Trophoblast cell (in vitro differentiated cells and primary cell): ENCODE measurements around the gene PCNP.

ENCODE experiments used
- DNase-seq, 2 donors: peaks; one replicate each; pipeline ENCODE4 v3.0.0-alpha.2; 2016
- H2AFZ ChIP-seq: 2 replicates; pipeline ENCODE4 v1.6.1; 2013; ENCODE audit warnings: low read length, moderate library complexity, mild to moderate bottlenecking; ENCODE audit not compliant: insufficient read depth, poor library complexity
- H2AK5ac ChIP-seq: 2 replicates; pipeline ENCODE4 v1.6.1; 2013; ENCODE audit warnings: mild to moderate bottlenecking, low read length
- H2BK120ac ChIP-seq: 2 replicates; pipeline ENCODE4 v1.6.1; 2013; ENCODE audit warnings: low read length, mild to moderate bottlenecking, moderate library complexity; ENCODE audit not compliant: insufficient read depth, poor library complexity
- H2BK12ac ChIP-seq: 2 replicates; pipeline ENCODE4 v1.6.1; 2013; ENCODE audit warnings: mild to moderate bottlenecking, low read length, moderate library complexity
- H2BK5ac ChIP-seq: 2 replicates; pipeline ENCODE4 v1.6.1; 2013; ENCODE audit warnings: low read length, low read depth, moderate library complexity, mild to moderate bottlenecking; ENCODE audit not compliant: poor library complexity
- H3K14ac ChIP-seq: 2 replicates; pipeline ENCODE4 v1.6.1; 2013; ENCODE audit warnings: mild to moderate bottlenecking, low read length
- H3K18ac ChIP-seq: 2 replicates; pipeline ENCODE4 v1.6.1; 2013; ENCODE audit warnings: mild to moderate bottlenecking, low read length
- H3K23ac ChIP-seq: 2 replicates; pipeline ENCODE4 v1.6.1; 2013; ENCODE audit warnings: low read length
- H3K27ac ChIP-seq: 2 replicates; pipeline ENCODE4 v1.5.1; 2013; ENCODE audit warnings: low read depth, mild to moderate bottlenecking, inconsistent platforms, low read length, moderate library complexity
- H3K27me3 ChIP-seq: 2 replicates; pipeline ENCODE4 v1.6.1; 2013; ENCODE audit warnings: inconsistent platforms, mild to moderate bottlenecking, low read length, moderate library complexity; ENCODE audit not compliant: insufficient read depth
- H3K36me3 ChIP-seq, 2 experiments: 1 replicate in 1 of 2; 2 replicates in 1 of 2; pipeline ENCODE4 v1.6.1; 2013; ENCODE audit warnings: low read length in 2 of 2, mild to moderate bottlenecking in 2 of 2, moderate library complexity in 1 of 2; ENCODE audit not compliant: insufficient read depth in 2 of 2, control insufficient read depth in 1 of 2
- H3K4ac ChIP-seq: 2 replicates; pipeline ENCODE4 v1.6.1; 2013; ENCODE audit warnings: low read depth, mild to moderate bottlenecking, low read length, moderate library complexity
- H3K4me1 ChIP-seq, 2 experiments: 1 replicate in 1 of 2; 2 replicates in 1 of 2; pipeline ENCODE4 v1.6.1; 2013; ENCODE audit warnings: low read length in 2 of 2, mild to moderate bottlenecking in 2 of 2, moderate library complexity in 1 of 2; ENCODE audit not compliant: insufficient read depth in 2 of 2, control insufficient read depth in 1 of 2
- H3K4me2 ChIP-seq: 2 replicates; pipeline ENCODE4 v1.6.1; 2013; ENCODE audit warnings: inconsistent platforms, mild to moderate bottlenecking, low read length, moderate library complexity
- H3K4me3 ChIP-seq: 2 replicates; pipeline ENCODE4 v1.5.1; 2013; ENCODE audit warnings: mild to moderate bottlenecking, low read depth, low read length, inconsistent platforms
- H3K79me1 ChIP-seq: one replicate; pipeline ENCODE4 v1.6.1; 2013; ENCODE audit warnings: low read length
- H3K79me2 ChIP-seq: 2 replicates; pipeline ENCODE4 v1.6.1; 2013; ENCODE audit warnings: low read length, mild to moderate bottlenecking; ENCODE audit not compliant: control insufficient read depth, insufficient read depth, poor library complexity
- H3K9ac ChIP-seq: 2 replicates; pipeline ENCODE4 v1.6.1; 2013; ENCODE audit warnings: mild to moderate bottlenecking, low read length
- H3K9me3 ChIP-seq: 2 replicates; pipeline ENCODE4 v1.6.1; 2013; ENCODE audit warnings: low read depth, mild to moderate bottlenecking, control low read depth, inconsistent platforms, low read length; ENCODE audit not compliant: insufficient read depth
- H4K12ac ChIP-seq: 2 replicates; pipeline ENCODE4 v1.6.1; 2013; ENCODE audit warnings: low read depth, mild to moderate bottlenecking, low read length, moderate library complexity
- H4K8ac ChIP-seq: 2 replicates; pipeline ENCODE4 v1.6.1; 2013; ENCODE audit warnings: low read depth, mild to moderate bottlenecking, low read length, moderate library complexity
- H4K91ac ChIP-seq: one replicate; pipeline ENCODE4 v1.6.1; 2013; ENCODE audit warnings: low read depth, mild to moderate bottlenecking, low read length, moderate library complexity
- WGBS: extraction: QIAGEN DNeasy Blood & Tissue Kit; methylation state at CpG from one replicate; pipeline ENCODE4 v1.1.7; 2013; ENCODE audit warnings: missing lambda C conversion rate; ENCODE audit not compliant: insufficient read length, insufficient coverage; ENCODE audit errors: extremely low coverage; 5-methylcytosine and 5-hydroxymethylcytosine counted together

The PCNP gene

GRCh38 chr3:101618726-101619125, 44.7 kb downstream of the PCNP start:
- Histone ChIP-seq H3K9me3 (no peaks in the 10 kb centered on the region), H3K4me1 (no peaks in the 10 kb centered on the region), H3K14ac (no peak overlapping the region), H3K4ac (no peak overlapping the region), H3K27ac (no peak overlapping the region), H4K12ac (no peak overlapping the region), H3K79me1 (no peaks in the 10 kb centered on the region), H2BK12ac (no peak overlapping the region), H3K27me3 (no peaks in the 10 kb centered on the region), H2BK5ac (no peak overlapping the region), H3K18ac (no peak overlapping the region), H4K8ac (no peak overlapping the region), H2BK120ac (no peak overlapping the region), H3K23ac (no peak overlapping the region), H3K4me3 (no peak overlapping the region), H2AFZ (no peak overlapping the region), H4K91ac (no peak overlapping the region), H3K36me3 (no peaks in the 10 kb centered on the region), H3K79me2 (no peaks in the 10 kb centered on the region), H3K4me2 (no peak overlapping the region), H2AK5ac (no peak overlapping the region), H3K9ac (no peak overlapping the region)
- no CpG with 5 or more reads among the region's 1 CpG for WGBS
- no peak for DNase-seq

DNA sequence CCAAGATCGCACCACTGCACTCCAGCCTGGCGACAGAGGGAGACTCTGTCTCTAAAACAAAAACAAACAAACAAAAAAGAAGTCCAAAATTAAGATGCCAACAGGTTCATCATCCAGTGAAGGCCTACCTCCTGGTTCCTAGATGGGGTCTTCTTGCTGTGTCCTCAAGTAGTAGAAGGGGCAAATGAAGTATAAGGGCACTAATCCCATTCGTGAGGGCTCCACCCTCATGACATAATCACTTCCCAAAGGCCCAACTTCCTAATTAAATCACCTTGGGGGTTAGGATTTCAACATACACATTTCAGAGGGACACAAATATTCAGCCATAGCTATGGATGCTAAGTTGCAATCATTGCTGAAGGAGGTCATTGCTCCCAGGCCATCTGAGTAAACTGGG, 45.8 kb downstream of the PCNP start:
- H4K91ac ChIP-seq, result no peak overlapping the region
- H3K4ac ChIP-seq, result no peak overlapping the region
- H2BK12ac ChIP-seq, result no peak overlapping the region
- no peak for DNase-seq
- H3K23ac ChIP-seq, result no peak overlapping the region
- no peaks in the 10 kb centered on the region for H3K79me1 ChIP-seq
- no peaks in the 10 kb centered on the region for H3K27me3 ChIP-seq
- H2AFZ ChIP-seq, result no peak overlapping the region
- no peak overlapping the region for H3K9ac ChIP-seq
- H4K8ac ChIP-seq, result no peak overlapping the region
- no peak overlapping the region for H3K27ac ChIP-seq
- no peak overlapping the region for H3K14ac ChIP-seq
- H3K4me1 ChIP-seq, result no peaks in the 10 kb centered on the region
- H3K79me2 ChIP-seq, result no peaks in the 10 kb centered on the region
- WGBS, result no CpG with 5 or more reads among the region's 3 CpGs
- no peak overlapping the region for H4K12ac ChIP-seq
- H3K4me2 ChIP-seq, result no peak overlapping the region
- H3K4me3 ChIP-seq, result no peak overlapping the region
- H3K18ac ChIP-seq, result no peak overlapping the region
- H3K9me3 ChIP-seq, result peaks cover under 1% of the 10 kb centered on the region
- no peak overlapping the region for H2BK5ac ChIP-seq
- H2AK5ac ChIP-seq, result no peak overlapping the region
- H3K36me3 ChIP-seq, result no peaks in the 10 kb centered on the region
- no peak overlapping the region for H2BK120ac ChIP-seq

GRCh38 chr3:101623656-101624055, 49.7 kb downstream of the PCNP start:
- H2BK5ac ChIP-seq, result no peak overlapping the region
- no peak overlapping the region for H3K14ac ChIP-seq
- H3K79me2 ChIP-seq, result no peaks in the 10 kb centered on the region
- H3K18ac ChIP-seq, result no peak overlapping the region
- H4K8ac ChIP-seq, result no peak overlapping the region
- H3K23ac ChIP-seq, result no peak overlapping the region
- no CpG with 5 or more reads among the region's 1 CpG for WGBS
- H3K4me1 ChIP-seq, result no peaks in the 10 kb centered on the region
- H3K27ac ChIP-seq, result no peak overlapping the region
- no peak overlapping the region for H3K9ac ChIP-seq
- no peak overlapping the region for H2AFZ ChIP-seq
- H3K4ac ChIP-seq, result no peak overlapping the region
- no peaks in the 10 kb centered on the region for H3K27me3 ChIP-seq
- no peak overlapping the region for H2BK12ac ChIP-seq
- H3K36me3 ChIP-seq, result no peaks in the 10 kb centered on the region
- no peak overlapping the region for H3K4me3 ChIP-seq
- H3K79me1 ChIP-seq, result no peaks in the 10 kb centered on the region
- no peak for DNase-seq
- no peak overlapping the region for H3K4me2 ChIP-seq
- no peak overlapping the region for H4K12ac ChIP-seq
- H3K9me3 ChIP-seq, result peaks cover 2% of the 10 kb centered on the region
- no peak overlapping the region for H2BK120ac ChIP-seq
- no peak overlapping the region for H4K91ac ChIP-seq
- no peak overlapping the region for H2AK5ac ChIP-seq

- H2BK120ac ChIP-seq, result no peak overlapping the region
- no peak overlapping the region for H2BK12ac ChIP-seq
- no peak overlapping the region for H3K27ac ChIP-seq
- no peaks in the 10 kb centered on the region for H3K79me2 ChIP-seq
- no peak overlapping the region for H3K23ac ChIP-seq
- WGBS, result no CpG with 5 or more reads among the region's 2 CpGs
- no peak overlapping the region for H2AK5ac ChIP-seq
- no peak overlapping the region for H3K18ac ChIP-seq
- H3K79me1 ChIP-seq, result no peaks in the 10 kb centered on the region
- no peaks in the 10 kb centered on the region for H3K4me1 ChIP-seq
- H3K14ac ChIP-seq, result no peak overlapping the region
- H2AFZ ChIP-seq, result no peak overlapping the region
- H3K36me3 ChIP-seq, result no peaks in the 10 kb centered on the region
- H3K9ac ChIP-seq, result no peak overlapping the region
- no peak overlapping the region for H4K91ac ChIP-seq
- H3K9me3 ChIP-seq, result peaks cover 2% of the 10 kb centered on the region
- H2BK5ac ChIP-seq, result no peak overlapping the region
- no peak overlapping the region for H3K4me2 ChIP-seq
- no peak overlapping the region for H4K8ac ChIP-seq
- H3K27me3 ChIP-seq, result no peaks in the 10 kb centered on the region
- no peak overlapping the region for H3K4ac ChIP-seq
- H4K12ac ChIP-seq, result no peak overlapping the region
- peak overlapping the region; percentile 53 for H3K4me3 ChIP-seq
- no peak for DNase-seq
Measured at GRCh38 chr3:101624857-101625256, 50.9 kb downstream of the PCNP start.
